SW480 (cell line): ENCODE measurements around the gene DUSP14.

ENCODE experiments used
- DNase-seq: peaks from one replicate; pipeline ENCODE4 v3.0.0-alpha.2; 2016; ENCODE audit warnings: low spot score

DUSP14 gene

GRCh38 chr17:37517881-37518280 is 28.2 kb downstream of the DUSP14 start:
- no peak for DNase-seq

GRCh38 chr17:37518826-37519225 is 29.1 kb downstream of the DUSP14 start:
- DNase-seq, result no peak

GRCh38 chr17:37519251-37519985 is 29.7 kb downstream of the DUSP14 start:
- DNase-seq, result peak; percentile 22

GRCh38 chr17:37520174-37520573 is 30.5 kb downstream of the DUSP14 start:
- DNase-seq, result no peak

GRCh38 chr17:37521821-37522220 is 32.1 kb downstream of the DUSP14 start:
- DNase-seq, result no peak

GRCh38 chr17:37523715-37524219 is 34.1 kb downstream of the DUSP14 start:
- DNase-seq, result no peak

- DNase-seq, result peak; percentile 70
Observed at GRCh38 chr17:37527249-37527851, 37.7 kb downstream of the DUSP14 start.

- no peak for DNase-seq
Observed at GRCh38 chr17:37530420-37530819, 40.7 kb downstream of the DUSP14 start.

GRCh38 chr17:37532756-37533155 is 43.1 kb downstream of the DUSP14 start:
- DNase-seq, result no peak

GRCh38 chr17:37535906-37536305 is 46.2 kb downstream of the DUSP14 start:
- DNase-seq, result no peak

GRCh38 chr17:37538981-37539659 is 49.4 kb downstream of the DUSP14 start:
- DNase-seq, result no peak

GRCh38 chr17:37541880-37542660 is 52.4 kb downstream of the DUSP14 start:
- DNase-seq, result no peak

- DNase-seq, result no peak
Observed at GRCh38 chr17:37543637-37544052, 54.0 kb downstream of the DUSP14 start.

- DNase-seq, result no peak
Observed at GRCh38 chr17:37545486-37545885, 55.8 kb downstream of the DUSP14 start.

- DNase-seq, result no peak
Observed at GRCh38 chr17:37546302-37546701, 56.6 kb downstream of the DUSP14 start.

GRCh38 chr17:37547986-37548385 is 58.3 kb downstream of the DUSP14 start:
- DNase-seq, result no peak

- DNase-seq, result no peak
Observed at GRCh38 chr17:37551788-37552187, 62.1 kb downstream of the DUSP14 start.

GRCh38 chr17:37553401-37553966 is 63.8 kb downstream of the DUSP14 start:
- no peak for DNase-seq

- no peak for DNase-seq
Observed at GRCh38 chr17:37555386-37555785, 65.7 kb downstream of the DUSP14 start.

GRCh38 chr17:37557482-37557881 is 67.8 kb downstream of the DUSP14 start:
- DNase-seq, result no peak

- DNase-seq, result no peak
Observed at GRCh38 chr17:37558299-37558698, 68.6 kb downstream of the DUSP14 start.
